Lung (tissue), 12 donors: ENCODE measurements around the gene BEAN1. TPM values are rescaled to one million over a fixed set of nuclear protein-coding genes. Genes with fewer than 3 reads are reported as not detected.
"Not testable (repeated sequence)": the region's sequence is repeated elsewhere in the genome, so short reads cannot be mapped to it uniquely, and the experiment has no call there.

Experiments used
- ATAC-seq: fragments of 200-7000 bp; cut with Tn5 transposase; one replicate; pipeline ENCODE4 v1.9.1; 2020; ENCODE audit warnings: moderate number of reproducible peaks; ENCODE audit not compliant: insufficient read depth, low FRiP score
- DNase-seq, 3 donors: peaks; one replicate each; pipeline ENCODE4 v3.0.0-alpha.2; 2013 to 2017
- H3K27ac ChIP-seq, 2 donors: one replicate each; pipeline ENCODE4 v1.5.1; 2013; ENCODE audit warnings: mild to moderate bottlenecking in 2 of 2, moderate library complexity in 2 of 2, control low read depth in 1 of 2, inconsistent platforms in 1 of 2, low read depth in 1 of 2, low read length in 1 of 2
- H3K27me3 ChIP-seq, 3 donors: one replicate each; pipeline ENCODE4 v1.5.1; 2013; ENCODE audit warnings: low read length in 2 of 3; ENCODE audit not compliant: control insufficient read depth in 3 of 3, insufficient read depth in 3 of 3
- H3K36me3 ChIP-seq, 4 donors: one replicate each; pipeline ENCODE4 v1.5.1; 2013; ENCODE audit warnings: low read length in 4 of 4, mild to moderate bottlenecking in 1 of 4, moderate library complexity in 1 of 4; ENCODE audit not compliant: control insufficient read depth in 4 of 4, insufficient read depth in 4 of 4
- H3K4me1 ChIP-seq, 5 donors: one replicate each; pipeline ENCODE4 v1.5.1; 2013; ENCODE audit warnings: low read length in 5 of 5, mild to moderate bottlenecking in 2 of 5, moderate library complexity in 1 of 5; ENCODE audit not compliant: control insufficient read depth in 5 of 5, insufficient read depth in 5 of 5
- H3K4me3 ChIP-seq: one replicate; pipeline ENCODE4 v1.5.1; 2013; ENCODE audit warnings: mild to moderate bottlenecking, control low read depth, moderate library complexity
- H3K9ac ChIP-seq, 2 donors: one replicate each; pipeline ENCODE4 v1.5.1; 2013; ENCODE audit warnings: low read length in 2 of 2, control low read depth in 1 of 2; ENCODE audit not compliant: insufficient read depth in 1 of 2
- H3K9me3 ChIP-seq, 4 donors: one replicate each; pipeline ENCODE4 v1.5.1; 2013; ENCODE audit warnings: low read length in 3 of 4, mild to moderate bottlenecking in 1 of 4, moderate library complexity in 1 of 4; ENCODE audit not compliant: control insufficient read depth in 4 of 4, insufficient read depth in 3 of 4
- WGBS, 2 donors: extraction: QIAGEN DNeasy Blood & Tissue Kit; methylation state at CpG; one replicate each; pipeline ENCODE4 v1.1.7; 2013; 5-methylcytosine and 5-hydroxymethylcytosine counted together
- polyA plus RNA-seq, 2 donors: library from polyadenylated mRNA; stranded (reverse); fragments of 200-250 nt; gene quantifications; one replicate each; pipeline ENCODE4 v1.2.1, GENCODE V29; 2013
- total RNA-seq, 2 donors: library from RNA; depleted of rRNA in 1 of 2; stranded (reverse); fragments of >200 nt in 1 of 2; gene quantifications; one replicate each; pipeline ENCODE4 v1.2.1, GENCODE V29; 2014 to 2021
- TF ChIP-seq, protein P1 (sequence below): IDR thresholded peaks from 2 replicates; pipeline ENCODE4 v1.5.1; 2012; ENCODE audit warnings: mild to moderate bottlenecking; ENCODE audit errors: control extremely low read depth, extremely low read depth
- donor health status: control.
- donor health status: control.
- donor health status: Bipolar disorder and iron deficiency.
- donor health status: healthy.
- donor health status: DM: yes; HTN: yes; CAD: no.

Gene BEAN1
- total and polyA plus RNA-seq, 4 donors, result 0.16 to 3.2 (median 0.25) TPM

DNA sequence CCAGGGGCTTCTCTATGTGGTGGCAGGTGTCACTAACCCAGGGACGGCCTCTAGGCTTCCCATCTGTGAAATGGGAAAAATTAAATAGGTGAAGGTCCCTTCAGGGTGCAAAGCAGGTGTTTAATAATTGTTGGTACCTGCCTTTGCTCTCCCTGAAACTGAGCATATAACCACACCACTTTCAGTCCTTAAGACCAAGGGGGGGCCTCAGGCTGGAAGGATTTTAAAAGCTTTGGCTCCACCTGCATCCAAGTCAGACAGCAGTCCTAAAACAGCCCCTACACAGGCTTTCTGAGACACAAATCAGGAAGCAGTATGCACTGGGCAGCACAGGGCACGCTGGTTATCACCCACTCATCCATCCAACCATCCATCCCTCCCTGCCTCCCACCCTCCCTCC, 67.8 kb downstream of the BEAN1 start:
- no peaks in the 10 kb centered on the region for H3K36me3 ChIP-seq
- H3K27me3 ChIP-seq, result no peaks in the 10 kb centered on the region
- H3K9ac ChIP-seq, result no peak overlapping the region
- no peaks in the 10 kb centered on the region for H3K9me3 ChIP-seq
- no peak for ATAC-seq
- TF ChIP-seq, protein P1, sequence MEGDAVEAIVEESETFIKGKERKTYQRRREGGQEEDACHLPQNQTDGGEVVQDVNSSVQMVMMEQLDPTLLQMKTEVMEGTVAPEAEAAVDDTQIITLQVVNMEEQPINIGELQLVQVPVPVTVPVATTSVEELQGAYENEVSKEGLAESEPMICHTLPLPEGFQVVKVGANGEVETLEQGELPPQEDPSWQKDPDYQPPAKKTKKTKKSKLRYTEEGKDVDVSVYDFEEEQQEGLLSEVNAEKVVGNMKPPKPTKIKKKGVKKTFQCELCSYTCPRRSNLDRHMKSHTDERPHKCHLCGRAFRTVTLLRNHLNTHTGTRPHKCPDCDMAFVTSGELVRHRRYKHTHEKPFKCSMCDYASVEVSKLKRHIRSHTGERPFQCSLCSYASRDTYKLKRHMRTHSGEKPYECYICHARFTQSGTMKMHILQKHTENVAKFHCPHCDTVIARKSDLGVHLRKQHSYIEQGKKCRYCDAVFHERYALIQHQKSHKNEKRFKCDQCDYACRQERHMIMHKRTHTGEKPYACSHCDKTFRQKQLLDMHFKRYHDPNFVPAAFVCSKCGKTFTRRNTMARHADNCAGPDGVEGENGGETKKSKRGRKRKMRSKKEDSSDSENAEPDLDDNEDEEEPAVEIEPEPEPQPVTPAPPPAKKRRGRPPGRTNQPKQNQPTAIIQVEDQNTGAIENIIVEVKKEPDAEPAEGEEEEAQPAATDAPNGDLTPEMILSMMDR, result no peak
- no peak overlapping the region for H3K27ac ChIP-seq
- no peak for DNase-seq
- peaks cover 0 to 2% (median 0%) of the 10 kb centered on the region in 5 donors for H3K4me1 ChIP-seq
- WGBS, 2 donors, result 95% methylated on average over 2 of the region's 2 CpGs
- H3K4me3 ChIP-seq, result no peak overlapping the region

DNA sequence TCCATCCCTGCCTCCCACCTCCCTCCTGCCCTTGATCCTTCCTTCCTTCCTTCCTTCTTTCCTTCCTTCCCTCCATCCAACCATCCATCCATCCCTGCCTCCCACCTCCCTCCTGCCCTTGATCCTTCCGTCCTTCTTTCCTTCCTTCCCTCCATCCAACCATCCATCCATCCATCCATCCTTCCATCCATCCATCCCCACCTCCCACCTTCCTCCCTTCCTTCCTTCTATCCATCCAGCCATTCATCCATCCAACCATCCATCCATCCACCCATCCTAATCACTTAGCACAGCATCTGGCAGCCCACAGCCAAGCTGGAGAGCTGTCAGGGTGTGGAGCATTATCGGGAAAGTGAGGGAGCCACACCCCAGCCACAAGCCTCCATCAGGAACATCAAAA, 68.3 kb downstream of the BEAN1 start:
- Histone ChIP-seq H3K9me3 (no peaks in the 10 kb centered on the region), H3K9ac (no peak overlapping the region), H3K4me1 (peaks cover 0 to 1% (median 0%) of the 10 kb centered on the region in 5 donors), H3K36me3 (no peaks in the 10 kb centered on the region), H3K27ac (no peak overlapping the region), H3K4me3 (no peak overlapping the region), H3K27me3 (no peaks in the 10 kb centered on the region)
- WGBS, 2 donors, result 97 to 98% methylated on average over 2 of the region's 2 CpGs
- ATAC-seq (no peak), DNase-seq (no peak)
- TF ChIP-seq, protein P1, result no peak

DNA sequence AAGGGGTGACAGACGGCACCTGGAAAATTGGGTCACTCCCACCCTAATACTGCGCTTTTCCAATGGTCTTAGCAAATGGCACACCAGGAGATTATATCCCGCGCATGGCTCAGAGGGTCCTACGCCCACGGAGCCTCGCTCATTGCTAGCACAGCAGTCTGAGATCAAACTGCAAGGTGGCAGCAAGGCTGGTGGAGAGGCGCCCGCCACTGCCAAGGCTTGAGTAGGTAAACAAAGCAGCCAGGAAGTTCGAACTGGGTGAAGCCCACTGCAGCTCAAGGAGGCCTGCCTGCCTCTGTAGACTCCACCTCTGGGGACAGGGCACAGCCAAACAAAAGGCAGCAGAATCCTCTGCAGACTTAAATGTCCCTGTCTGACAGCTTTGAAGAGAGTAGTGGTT, 69.1 kb downstream of the BEAN1 start:
- H3K4me1 ChIP-seq, H3K27ac ChIP-seq, DNase-seq, H3K36me3 ChIP-seq, H3K27me3 ChIP-seq, ATAC-seq, H3K9me3 ChIP-seq, H3K9ac ChIP-seq, H3K4me3 ChIP-seq: not testable (repeated sequence)
- 94 to 100% methylated on average over 6 to 9 of the region's 10 CpGs for WGBS, 2 donors

DNA sequence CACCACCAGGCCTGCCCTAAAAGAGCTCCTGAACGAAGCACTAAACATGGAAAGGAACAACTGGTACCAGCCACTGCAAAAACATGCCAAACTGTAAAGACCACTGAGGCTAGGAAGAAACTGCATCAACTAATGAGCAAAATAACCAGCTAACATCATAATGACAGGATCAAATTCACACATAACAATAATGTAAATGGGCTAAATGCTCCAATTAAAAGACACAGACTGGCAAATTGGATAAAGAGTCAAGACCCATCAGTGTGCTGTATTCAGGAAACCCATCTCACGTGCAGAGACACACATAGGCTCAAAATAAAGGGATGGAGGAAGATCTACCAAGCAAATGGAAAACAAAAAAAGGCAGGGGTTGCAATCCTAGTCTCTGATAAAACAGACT, 70.8 kb downstream of the BEAN1 start:
- H3K4me3 ChIP-seq, DNase-seq, H3K27me3 ChIP-seq, ATAC-seq, H3K9ac ChIP-seq, H3K4me1 ChIP-seq, H3K9me3 ChIP-seq, H3K36me3 ChIP-seq, H3K27ac ChIP-seq: not testable (repeated sequence)
- 83 to 95% methylated on average over 1 of the region's 2 CpGs for WGBS, 2 donors

DNA sequence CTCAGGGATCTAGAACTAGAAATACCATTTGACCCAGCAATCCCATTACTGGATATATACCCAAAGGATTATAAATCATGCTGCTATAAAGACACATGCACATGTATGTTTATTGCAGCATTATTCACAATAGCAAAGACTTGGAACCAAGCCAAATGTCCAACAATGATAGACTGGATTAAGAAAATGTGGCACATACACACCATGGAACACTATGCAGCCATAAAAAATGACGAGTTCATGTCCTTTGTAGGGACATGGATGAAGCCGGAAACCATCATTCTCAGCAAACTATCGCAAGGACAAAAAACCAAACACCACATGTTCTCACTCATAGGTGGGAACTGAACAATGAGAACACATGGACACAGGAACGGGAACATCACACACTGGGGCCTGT, 74.5 kb downstream of the BEAN1 start:
- not testable (repeated sequence) for H3K4me1 ChIP-seq, H3K4me3 ChIP-seq, H3K9ac ChIP-seq, H3K27me3 ChIP-seq, H3K27ac ChIP-seq, H3K9me3 ChIP-seq, DNase-seq, H3K36me3 ChIP-seq, ATAC-seq
- 88 to 92% methylated on average over 4 of the region's 4 CpGs for WGBS, 2 donors
